ENCODE results near the gene MOK.

Gene MOK

DNA sequence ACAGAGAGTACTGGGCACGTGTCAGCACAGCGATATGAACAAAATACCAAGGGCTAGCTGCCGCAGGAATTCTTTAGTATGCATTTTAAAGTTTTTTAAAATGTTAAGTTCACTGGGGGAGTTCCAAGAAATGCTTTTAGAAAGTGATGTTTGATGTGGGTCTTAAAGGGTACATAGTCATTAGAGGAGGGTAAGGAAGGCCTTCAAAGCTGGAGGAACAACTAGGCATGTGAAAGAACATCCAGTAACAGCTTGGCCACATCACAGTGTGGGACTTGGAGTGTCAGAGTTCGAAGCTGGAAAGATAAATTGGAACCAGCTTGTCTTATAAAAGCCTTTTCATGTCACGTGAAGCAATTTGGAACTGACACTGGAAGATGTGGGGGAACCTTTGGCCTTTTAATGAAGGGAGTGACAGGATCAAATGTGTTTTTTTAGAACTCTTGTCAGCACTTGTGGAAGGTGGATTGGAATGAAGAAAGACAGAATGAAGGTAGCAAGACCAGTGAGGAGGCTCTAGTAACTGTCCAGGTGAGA lies 107.6 kb downstream of the MOK start:
- no peak overlapping the region for H3K4me3 ChIP-seq (IDR thresholded peaks at IDR 0.05; ENCODE audit: insufficient read depth, low read depth, low read length)
- TF ChIP-seq, protein P1, sequence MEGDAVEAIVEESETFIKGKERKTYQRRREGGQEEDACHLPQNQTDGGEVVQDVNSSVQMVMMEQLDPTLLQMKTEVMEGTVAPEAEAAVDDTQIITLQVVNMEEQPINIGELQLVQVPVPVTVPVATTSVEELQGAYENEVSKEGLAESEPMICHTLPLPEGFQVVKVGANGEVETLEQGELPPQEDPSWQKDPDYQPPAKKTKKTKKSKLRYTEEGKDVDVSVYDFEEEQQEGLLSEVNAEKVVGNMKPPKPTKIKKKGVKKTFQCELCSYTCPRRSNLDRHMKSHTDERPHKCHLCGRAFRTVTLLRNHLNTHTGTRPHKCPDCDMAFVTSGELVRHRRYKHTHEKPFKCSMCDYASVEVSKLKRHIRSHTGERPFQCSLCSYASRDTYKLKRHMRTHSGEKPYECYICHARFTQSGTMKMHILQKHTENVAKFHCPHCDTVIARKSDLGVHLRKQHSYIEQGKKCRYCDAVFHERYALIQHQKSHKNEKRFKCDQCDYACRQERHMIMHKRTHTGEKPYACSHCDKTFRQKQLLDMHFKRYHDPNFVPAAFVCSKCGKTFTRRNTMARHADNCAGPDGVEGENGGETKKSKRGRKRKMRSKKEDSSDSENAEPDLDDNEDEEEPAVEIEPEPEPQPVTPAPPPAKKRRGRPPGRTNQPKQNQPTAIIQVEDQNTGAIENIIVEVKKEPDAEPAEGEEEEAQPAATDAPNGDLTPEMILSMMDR (conservative IDR thresholded peaks at IDR 0.05; ENCODE audit: low read depth, low read length), result no peak
- no peak overlapping the region for H3K27ac ChIP-seq
- no peaks in the 10 kb centered on the region; the same call in 1 of the 2 replicates for H3K36me3 ChIP-seq (ENCODE audit: insufficient read depth)
- no peak overlapping the region for H2AFZ ChIP-seq (ENCODE audit: low read depth)
- H3K4me1 ChIP-seq (ENCODE audit: low read depth, poor library complexity, severe bottlenecking), result peaks cover 31% of the 10 kb centered on the region
- H3K79me2 ChIP-seq (ENCODE audit: insufficient read depth, low read depth), result peaks cover 9% of the 10 kb centered on the region; the same call in 1 of the 2 replicates
- no peaks in the 10 kb centered on the region for H4K20me1 ChIP-seq (ENCODE audit: insufficient read depth)
- H3K9ac ChIP-seq, result no peak overlapping the region
- H3K27me3 ChIP-seq (ENCODE audit: insufficient read depth, low read depth), result no peaks in the 10 kb centered on the region
- no peak overlapping the region for H3K4me2 ChIP-seq

DNA sequence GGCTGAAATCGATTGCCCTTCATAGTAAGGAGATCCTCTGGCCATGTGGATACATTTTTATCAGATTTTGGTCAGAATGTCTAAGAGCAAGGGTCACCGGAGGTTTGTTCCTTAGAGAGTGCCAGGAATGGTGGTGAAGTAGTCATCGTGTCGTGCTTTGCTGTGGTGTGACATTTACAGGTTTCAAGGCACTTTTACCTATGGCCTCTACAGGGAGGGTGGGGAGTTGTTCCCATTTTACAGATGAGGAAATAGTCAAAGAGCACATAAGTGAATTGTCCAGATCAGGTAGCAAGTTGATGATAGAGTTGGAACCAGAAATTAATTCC lies 108.1 kb downstream of the MOK start:
- Histone ChIP-seq H3K27me3 (ENCODE audit: insufficient read depth, low read depth) (no peaks in the 10 kb centered on the region), H3K27ac (no peak overlapping the region), H3K79me2 (ENCODE audit: insufficient read depth, low read depth) (peaks cover 9% of the 10 kb centered on the region; the same call in 1 of the 2 replicates), H4K20me1 (ENCODE audit: insufficient read depth) (no peaks in the 10 kb centered on the region), H3K4me2 (no peak overlapping the region), H3K4me3 (IDR thresholded peaks at IDR 0.05; ENCODE audit: insufficient read depth, low read depth, low read length) (no peak overlapping the region), H3K4me1 (ENCODE audit: low read depth, poor library complexity, severe bottlenecking) (peaks cover 28% of the 10 kb centered on the region), H3K36me3 (ENCODE audit: insufficient read depth) (no peaks in the 10 kb centered on the region; the same call in 1 of the 2 replicates), H3K9ac (no peak overlapping the region), H2AFZ (ENCODE audit: low read depth) (no peak overlapping the region)
- TF ChIP-seq, protein P1 (conservative IDR thresholded peaks at IDR 0.05; ENCODE audit: low read depth, low read length), result no peak

DNA sequence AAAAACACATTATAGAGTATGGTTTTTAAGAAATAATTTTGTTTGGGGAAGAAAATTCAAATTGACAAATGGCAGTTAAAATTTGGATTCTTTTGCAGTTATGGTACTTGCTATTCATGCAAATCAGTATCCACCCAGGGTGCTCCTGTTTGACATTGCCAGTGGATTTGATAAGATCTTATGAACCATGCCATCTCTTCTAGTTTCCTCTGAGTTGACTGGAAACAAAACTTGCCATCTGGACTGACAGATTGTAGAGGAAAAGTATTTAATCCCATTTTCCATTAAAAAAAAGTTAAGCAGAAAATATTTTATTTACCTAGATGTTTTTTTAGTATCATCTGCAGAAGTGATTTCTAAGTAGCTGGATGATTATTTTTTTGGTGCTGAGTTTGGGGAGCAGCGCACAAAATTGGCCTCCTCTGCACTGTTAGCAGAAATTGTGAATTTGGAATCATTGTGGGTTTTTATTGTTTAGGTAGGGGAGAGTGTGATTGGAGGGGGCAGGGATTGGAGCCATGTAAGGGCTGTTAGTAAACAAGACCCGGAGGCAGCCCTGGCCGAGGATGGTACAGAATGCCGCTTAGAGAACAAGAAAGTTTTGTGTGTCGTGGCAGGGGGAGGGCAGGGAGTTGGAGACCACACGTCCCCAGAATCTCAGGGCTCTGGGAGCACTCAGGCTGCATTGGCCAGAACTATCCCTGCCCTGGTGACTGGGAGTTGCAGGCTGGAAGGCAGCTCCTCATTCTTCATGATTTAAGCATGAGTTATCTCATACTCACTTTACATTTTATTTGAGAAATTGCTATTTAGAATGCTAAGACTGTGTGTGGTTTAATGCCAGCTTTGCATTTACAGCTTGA lies 108.7 kb downstream of the MOK start:
- Histone ChIP-seq H3K27me3 (ENCODE audit: insufficient read depth, low read depth) (no peaks in the 10 kb centered on the region), H4K20me1 (ENCODE audit: insufficient read depth) (no peaks in the 10 kb centered on the region), H3K4me2 (no peak overlapping the region), H3K9ac (no peak overlapping the region), H3K27ac (no peak overlapping the region), H3K36me3 (ENCODE audit: insufficient read depth) (no peaks in the 10 kb centered on the region; the same call in 1 of the 2 replicates), H2AFZ (ENCODE audit: low read depth) (no peak overlapping the region), H3K4me1 (ENCODE audit: low read depth, poor library complexity, severe bottlenecking) (peaks cover 22% of the 10 kb centered on the region), H3K79me2 (ENCODE audit: insufficient read depth, low read depth) (peaks cover 9% of the 10 kb centered on the region; the same call in 1 of the 2 replicates), H3K4me3 (IDR thresholded peaks at IDR 0.05; ENCODE audit: insufficient read depth, low read depth, low read length) (no peak overlapping the region)
- TF ChIP-seq, protein P1 (conservative IDR thresholded peaks at IDR 0.05; ENCODE audit: low read depth, low read length), result no peak

- H3K27me3 ChIP-seq (ENCODE audit: insufficient read depth, low read depth), result no peaks in the 10 kb centered on the region
- H3K9ac ChIP-seq, result no peak overlapping the region
- TF ChIP-seq, protein P1 (conservative IDR thresholded peaks at IDR 0.05; ENCODE audit: low read depth, low read length), result no peak
- no peaks in the 10 kb centered on the region; the same call in 1 of the 2 replicates for H3K36me3 ChIP-seq (ENCODE audit: insufficient read depth)
- no peaks in the 10 kb centered on the region for H4K20me1 ChIP-seq (ENCODE audit: insufficient read depth)
- no peak overlapping the region for H3K27ac ChIP-seq
- no peak overlapping the region for H3K4me3 ChIP-seq (IDR thresholded peaks at IDR 0.05; ENCODE audit: insufficient read depth, low read depth, low read length)
- no peak overlapping the region for H3K4me2 ChIP-seq
- H3K79me2 ChIP-seq (ENCODE audit: insufficient read depth, low read depth), result peaks cover 9% of the 10 kb centered on the region; the same call in 1 of the 2 replicates
- no peak overlapping the region for H2AFZ ChIP-seq (ENCODE audit: low read depth)
- H3K4me1 ChIP-seq (ENCODE audit: low read depth, poor library complexity, severe bottlenecking), result peaks cover 14% of the 10 kb centered on the region
These were observed 109.5 kb downstream of the MOK start for GRCh38 chr14:102195446-102195845.

All from KMS-11 (cell line).